Breast epithelium (tissue), 4 donors: ENCODE measurements around the gene EPX. TPM values are rescaled to one million over a fixed set of nuclear protein-coding genes. Genes with fewer than 3 reads are reported as not detected.

Experiments
- DNase-seq, 2 donors: peaks; one replicate each; pipeline ENCODE4 v3.0.0-alpha.2; 2019; ENCODE audit warnings: low spot score in 2 of 2
- H3K27ac ChIP-seq, 2 donors: fragments of 200-600 bp; sonication (generic) in 1 of 2; one replicate each; pipeline ENCODE4 v1.5.1; 2016 to 2019; ENCODE audit warnings: mild to moderate bottlenecking in 1 of 2
- H3K27me3 ChIP-seq, 2 donors: fragments of 200-600 bp; sonication (generic) in 1 of 2; one replicate each; pipeline versions ENCODE4 v1.5.1 to v1.6.0; 2017 to 2019; ENCODE audit warnings: control low read depth in 1 of 2, mild to moderate bottlenecking in 1 of 2
- H3K36me3 ChIP-seq: fragments of 200-600 bp; one replicate; pipeline ENCODE4 v1.5.1; 2019
- H3K4me1 ChIP-seq, 2 donors: fragments of 200-600 bp; sonication (generic); one replicate each; pipeline ENCODE4 v1.5.1; 2016 to 2019; ENCODE audit warnings: control low read depth in 1 of 2
- H3K4me3 ChIP-seq, 3 donors: fragments of 200-600 bp; sonication (generic); 1 replicate in 2 of 3; 2 replicates in 1 of 3; pipeline ENCODE4 v1.5.1; 2016 to 2019; ENCODE audit warnings: mild to moderate bottlenecking in 3 of 3, moderate library complexity in 2 of 3
- H3K9me3 ChIP-seq, 2 donors: fragments of 200-600 bp; sonication (generic) in 1 of 2; one replicate each; pipeline ENCODE4 v1.5.1; 2016 to 2019; ENCODE audit warnings: control low read depth in 1 of 2
- CTCF ChIP-seq, 3 donors: fragments of 450-650 bp; IDR thresholded peaks; one replicate each; pipeline ENCODE4 v1.5.1; 2016 to 2017; ENCODE audit warnings: antibody characterized with exemption in 3 of 3, mild to moderate bottlenecking in 3 of 3, moderate library complexity in 3 of 3
- POLR2A ChIP-seq: fragments of 450-650 bp; IDR thresholded peaks from one replicate; pipeline ENCODE4 v1.6.1; 2016; ENCODE audit warnings: antibody characterized with exemption, mild to moderate bottlenecking, moderate library complexity
- POLR2AphosphoS5 ChIP-seq, 3 donors: sonication (generic); formaldehyde crosslinking; IDR thresholded peaks; one replicate each; pipeline ENCODE4 v1.6.1; 2017; ENCODE audit warnings: antibody characterized with exemption in 3 of 3
- intact Hi-C: fragments of 100-400 bp; cut with DNase I; formaldehyde crosslinking; loops from one replicate; pipeline ENCODE4 v1.15.1; 2023; ENCODE audit warnings: low total_unique reads
- total RNA-seq, 3 donors: library from RNA; depleted of rRNA; stranded (reverse); fragments of >200 nt; gene quantifications; one replicate each; pipeline ENCODE4 v1.1.0, GENCODE V29; 2016

EPX gene
- total RNA-seq, 3 donors from 2014 or later: not detected

GRCh38 chr17:58232707-58233156, 40.2 kb downstream of the EPX start:
- H3K27me3 ChIP-seq: no peaks in the 10 kb centered on the region

GRCh38 chr17:58233543-58233942, 41.0 kb downstream of the EPX start:
- no peaks in the 10 kb centered on the region for H3K27me3 ChIP-seq

More at GRCh38 chr17:58232707-58233156, 40.2 kb downstream of the EPX start:
- Histone ChIP-seq H3K4me3 (no peak overlapping the region), H3K9me3 (no peaks in the 10 kb centered on the region), H3K4me1 (no peaks in the 10 kb centered on the region), H3K27ac (no peak overlapping the region), H3K36me3 (no peaks in the 10 kb centered on the region)
- DNase-seq: no peak
- intact Hi-C loops: no loop called here
- TF ChIP-seq CTCF (IDR thresholded peaks at IDR 0.05) (no peak), POLR2A (no peak), POLR2AphosphoS5 (IDR thresholded peaks at IDR 0.05) (no peak)

GRCh38 chr17:58234512-58234911, 42.0 kb downstream of the EPX start:
- Histone ChIP-seq H3K9me3 (no peaks in the 10 kb centered on the region), H3K4me3 (no peak overlapping the region), H3K4me1 (no peaks in the 10 kb centered on the region), H3K27ac (no peak overlapping the region), H3K27me3 (no peaks in the 10 kb centered on the region), H3K36me3 (no peaks in the 10 kb centered on the region)
- intact Hi-C loops: no loop called here
- DNase-seq: no peak
- TF ChIP-seq POLR2A: no peak
- no peak for TF ChIP-seq CTCF (IDR thresholded peaks at IDR 0.05)
- TF ChIP-seq POLR2AphosphoS5 (IDR thresholded peaks at IDR 0.05): no peak

More at GRCh38 chr17:58233543-58233942, 41.0 kb downstream of the EPX start:
- Histone ChIP-seq H3K9me3 (no peaks in the 10 kb centered on the region), H3K4me1 (no peaks in the 10 kb centered on the region), H3K36me3 (no peaks in the 10 kb centered on the region), H3K4me3 (no peak overlapping the region), H3K27ac (no peak overlapping the region)
- no peak for DNase-seq
- TF ChIP-seq POLR2A (no peak), POLR2AphosphoS5 (IDR thresholded peaks at IDR 0.05) (no peak), CTCF (IDR thresholded peaks at IDR 0.05) (no peak)
- intact Hi-C loops: no loop called here

- no peaks in the 10 kb centered on the region for H3K4me1 ChIP-seq
- no peak overlapping the region for H3K27ac ChIP-seq
- no peaks in the 10 kb centered on the region for H3K36me3 ChIP-seq
- no peak for DNase-seq
- no peak overlapping the region for H3K4me3 ChIP-seq
- TF ChIP-seq CTCF (IDR thresholded peaks at IDR 0.05): no peak
- no peak for TF ChIP-seq POLR2AphosphoS5 (IDR thresholded peaks at IDR 0.05)
- no peak for TF ChIP-seq POLR2A
- intact Hi-C loops: no loop called here
- H3K9me3 ChIP-seq: no peaks in the 10 kb centered on the region
- H3K27me3 ChIP-seq: no peaks in the 10 kb centered on the region
Observed at GRCh38 chr17:58235821-58236220, 43.3 kb downstream of the EPX start.

GRCh38 chr17:58236394-58236793, 43.9 kb downstream of the EPX start:
- Histone ChIP-seq H3K27ac (no peak overlapping the region), H3K27me3 (peaks cover 0 to 4% of the 10 kb centered on the region in 2 donors), H3K4me3 (no peak overlapping the region), H3K36me3 (no peaks in the 10 kb centered on the region), H3K9me3 (no peaks in the 10 kb centered on the region), H3K4me1 (no peaks in the 10 kb centered on the region)
- DNase-seq: no peak
- intact Hi-C loops: no loop called here
- TF ChIP-seq CTCF (IDR thresholded peaks at IDR 0.05) (no peak), POLR2AphosphoS5 (IDR thresholded peaks at IDR 0.05) (no peak), POLR2A (no peak)
